GM23338 (cell line): ENCODE results near the gene ABHD18. TPM values are rescaled to one million over a fixed set of nuclear protein-coding genes. Genes with fewer than 3 reads are reported as not detected.

Source experiments
- ATAC-seq: fragments of 200-7000 bp; cut with Tn5 transposase; 3 replicates; pipeline ENCODE4 v1.9.1; 2020
- DNase-seq: peaks from one replicate; pipeline ENCODE4 v3.0.0-alpha.2; 2015; ENCODE audit warnings: low spot score
- H2AFZ ChIP-seq: fragments of 200-600 bp; sonication (generic); 2 replicates; pipeline ENCODE4 v1.8.0; 2016; ENCODE audit warnings: antibody characterized with exemption, mild to moderate bottlenecking, moderate library complexity
- H3F3A ChIP-seq: fragments of 200-600 bp; sonication (generic); replicated peaks from 2 replicates; pipeline ENCODE4 v1.8.0; 2017; ENCODE audit warnings: antibody characterized with exemption, mixed run types, low read depth
- H3K27ac ChIP-seq: fragments of 200-600 bp; sonication (generic); 2 replicates; pipeline ENCODE4 v1.6.1; 2016; ENCODE audit warnings: low read depth
- H3K27me3 ChIP-seq: fragments of 200-600 bp; sonication (generic); 2 replicates; pipeline ENCODE4 v1.8.0; 2016; ENCODE audit warnings: mild to moderate bottlenecking, mixed run types, moderate library complexity; ENCODE audit not compliant: insufficient read depth
- H3K36me3 ChIP-seq: fragments of 200-600 bp; sonication (generic); 2 replicates; pipeline ENCODE4 v1.8.0; 2016; ENCODE audit warnings: mild to moderate bottlenecking; ENCODE audit not compliant: insufficient read depth
- H3K4me1 ChIP-seq: fragments of 200-600 bp; sonication (generic); 2 replicates; pipeline ENCODE4 v1.8.0; 2016; ENCODE audit warnings: mild to moderate bottlenecking, moderate library complexity; ENCODE audit not compliant: insufficient read depth
- H3K4me2 ChIP-seq: fragments of 200-600 bp; sonication (generic); 2 replicates; pipeline ENCODE4 v1.7.1; 2017; ENCODE audit warnings: mixed run types
- H3K4me3 ChIP-seq: fragments of 200-600 bp; sonication (generic); 2 replicates; pipeline ENCODE4 v1.6.1; 2016; ENCODE audit warnings: mixed run types
- H3K79me2 ChIP-seq: fragments of 200-600 bp; sonication (generic); replicated peaks from 2 replicates; pipeline ENCODE4 v1.8.0; 2017; ENCODE audit warnings: mild to moderate bottlenecking; ENCODE audit not compliant: insufficient read depth
- H3K9me2 ChIP-seq: fragments of 200-600 bp; sonication (generic); 2 replicates; pipeline ENCODE4 v1.8.0; 2017; ENCODE audit not compliant: insufficient read depth
- H4K20me1 ChIP-seq: fragments of 200-600 bp; sonication (generic); replicated peaks from 2 replicates; pipeline ENCODE4 v1.8.0; 2017; ENCODE audit warnings: mild to moderate bottlenecking; ENCODE audit not compliant: insufficient read depth
- H3K27ac Mint-ChIP-seq: 2 replicates; pipeline ENCODE4 v1.8.0; 2020; ENCODE audit warnings: inconsistent platforms, mild to moderate bottlenecking, moderate library complexity, mixed read lengths
- H3K27me3 Mint-ChIP-seq: 3 replicates; pipeline ENCODE4 v1.8.0; 2022; ENCODE audit warnings: low read depth, mild to moderate bottlenecking, moderate library complexity, mixed read lengths, inconsistent platforms; ENCODE audit not compliant: insufficient read depth, poor library complexity
- H3K36me3 Mint-ChIP-seq: 3 replicates; pipeline ENCODE4 v1.8.0; 2021; ENCODE audit warnings: low read depth, mild to moderate bottlenecking, inconsistent platforms, moderate library complexity, mixed read lengths
- H3K4me1 Mint-ChIP-seq: 3 replicates; pipeline ENCODE4 v1.8.0; 2020; ENCODE audit warnings: mild to moderate bottlenecking, inconsistent platforms, mixed read lengths
- H3K4me3 Mint-ChIP-seq: 3 replicates; pipeline ENCODE4 v1.8.0; 2021; ENCODE audit warnings: moderate library complexity, mild to moderate bottlenecking, inconsistent platforms, mixed read lengths
- H3K9me3 Mint-ChIP-seq: 3 replicates; pipeline ENCODE4 v1.8.0; 2020; ENCODE audit warnings: moderate library complexity, mild to moderate bottlenecking, inconsistent platforms, mixed read lengths
- CREB1 ChIP-seq: fragments of 250-450 bp; sonication (Bioruptor Pico); IDR thresholded peaks from 2 replicates; pipeline ENCODE4 v1.5.0; 2020; ENCODE audit warnings: low read depth, mild to moderate bottlenecking, moderate library complexity
- EZH2 ChIP-seq: fragments of 200-600 bp; sonication (generic); IDR thresholded peaks from one replicate; pipeline ENCODE4 v1.8.0; 2017; ENCODE audit warnings: antibody characterized with exemption, mild to moderate bottlenecking, low read depth; ENCODE audit not compliant: unreplicated experiment
- JUNB ChIP-seq: IDR thresholded peaks from one replicate; pipeline ENCODE4 v1.6.1; 2016; ENCODE audit warnings: antibody characterized with exemption; ENCODE audit not compliant: unreplicated experiment
- NANOG ChIP-seq: IDR thresholded peaks from 2 replicates; pipeline ENCODE4 v1.6.1; 2016; ENCODE audit warnings: antibody characterized with exemption, borderline replicate concordance
- POLR2AphosphoS5 ChIP-seq: IDR thresholded peaks from 2 replicates; pipeline ENCODE4 v1.6.1; 2016; ENCODE audit warnings: antibody characterized with exemption, low read depth
- STAT1 ChIP-seq: IDR thresholded peaks from one replicate; pipeline ENCODE4 v1.6.1; 2016; ENCODE audit warnings: antibody characterized with exemption; ENCODE audit not compliant: unreplicated experiment
- ZNF114 ChIP-seq: fragments of 250-450 bp; sonication (Bioruptor Pico); IDR thresholded peaks from 2 replicates; pipeline ENCODE4 v1.5.0; 2020; ENCODE audit warnings: mild to moderate bottlenecking, moderate library complexity
- ZNF331 ChIP-seq: fragments of 250-450 bp; sonication (Bioruptor Pico); IDR thresholded peaks from 2 replicates; pipeline ENCODE4 v1.5.0; 2020; ENCODE audit warnings: low read depth, mild to moderate bottlenecking, moderate library complexity
- polyA plus RNA-seq: library from polyadenylated mRNA; unstranded; fragments of >200 nt; fragmentation: Nextera tagmentation; extraction: Ambion mirVana; gene quantifications from 2 replicates; pipeline ENCODE4 v1.2.1, GENCODE V29; 2016
- total RNA-seq: library from RNA; depleted of rRNA; stranded (reverse); fragments of >200 nt; shearing (Covaris generic); gene quantifications from 2 replicates; pipeline ENCODE4 v1.2.3, GENCODE V29; 2014
- TF ChIP-seq, protein P1 (sequence below): fragments of 250-450 bp; sonication (Bioruptor Pico); IDR thresholded peaks from 2 replicates; pipeline ENCODE4 v1.5.0; 2020; ENCODE audit warnings: mild to moderate bottlenecking, moderate library complexity
- TF ChIP-seq, protein P2 (sequence below): IDR thresholded peaks from one replicate; pipeline ENCODE4 v1.6.1; 2018; ENCODE audit warnings: antibody characterized with exemption; ENCODE audit not compliant: unreplicated experiment
- TF ChIP-seq, protein P3 (sequence below), 2 experiments: fragments of 200-600 bp in 1 of 2; sonication (generic) in 1 of 2; conservative IDR thresholded peaks; 2 replicates each; pipeline versions ENCODE4 v1.5.1 to v1.6.1; 2016 to 2017; ENCODE audit warnings: antibody characterized with exemption in 2 of 2, low read depth in 2 of 2, mild to moderate bottlenecking in 2 of 2, moderate library complexity in 1 of 2

ABHD18 gene
- total and polyA plus RNA-seq, 2 experiments from 2014 or later, result 7.2 to 18.6 TPM

DNA sequence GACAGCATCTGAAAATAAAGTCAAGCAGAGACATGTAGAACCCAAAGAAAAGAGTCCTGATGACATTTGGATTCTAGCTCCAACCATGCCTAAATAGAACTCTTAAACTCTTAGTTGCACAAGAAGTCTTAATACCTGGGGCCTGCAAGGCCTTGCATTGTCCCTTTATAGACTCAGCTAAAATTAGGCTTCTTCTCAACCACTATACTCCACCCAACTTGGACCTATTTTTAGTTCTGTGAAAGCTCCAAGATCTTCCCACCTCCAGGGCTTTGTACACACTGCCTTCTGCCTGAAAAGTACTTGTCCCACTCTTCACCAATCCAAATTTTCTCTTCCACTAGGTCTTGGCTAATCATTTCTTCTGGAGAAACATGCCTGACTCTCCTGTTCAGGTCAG is 48.1 kb upstream of the ABHD18 start:
- Histone ChIP-seq H2AFZ (no peak overlapping the region), H3K27me3 (no peaks in the 10 kb centered on the region), H3K79me2 (no peaks in the 10 kb centered on the region), H3K27ac (no peak overlapping the region), H3K4me1 (no peaks in the 10 kb centered on the region), H4K20me1 (no peaks in the 10 kb centered on the region), H3K4me2 (no peak overlapping the region), H3K4me3 (no peak overlapping the region), H3F3A (no peaks in the 10 kb centered on the region), H3K36me3 (0 out of 2 replicates have a peak, but pooled peaks cover 17% of the 10 kb centered on the region), H3K9me2 (no peaks in the 10 kb centered on the region)
- Mint-ChIP-seq H3K9me3 (no peaks in the 10 kb centered on the region), H3K27ac (no peak overlapping the region), H3K4me3 (no peak overlapping the region), H3K27me3 (peaks cover 3% of the 10 kb centered on the region), H3K4me1 (no peaks in the 10 kb centered on the region), H3K36me3 (no peaks in the 10 kb centered on the region)
- TF ChIP-seq STAT1 (no peak), JUNB (no peak), ZNF114 (CRISPR knock-in tag) (no peak), EZH2 (no peak), CREB1 (CRISPR knock-in tag) (no peak), NANOG (no peak), POLR2AphosphoS5 (no peak), ZNF331 (CRISPR knock-in tag) (no peak)
- TF ChIP-seq, protein P1, sequence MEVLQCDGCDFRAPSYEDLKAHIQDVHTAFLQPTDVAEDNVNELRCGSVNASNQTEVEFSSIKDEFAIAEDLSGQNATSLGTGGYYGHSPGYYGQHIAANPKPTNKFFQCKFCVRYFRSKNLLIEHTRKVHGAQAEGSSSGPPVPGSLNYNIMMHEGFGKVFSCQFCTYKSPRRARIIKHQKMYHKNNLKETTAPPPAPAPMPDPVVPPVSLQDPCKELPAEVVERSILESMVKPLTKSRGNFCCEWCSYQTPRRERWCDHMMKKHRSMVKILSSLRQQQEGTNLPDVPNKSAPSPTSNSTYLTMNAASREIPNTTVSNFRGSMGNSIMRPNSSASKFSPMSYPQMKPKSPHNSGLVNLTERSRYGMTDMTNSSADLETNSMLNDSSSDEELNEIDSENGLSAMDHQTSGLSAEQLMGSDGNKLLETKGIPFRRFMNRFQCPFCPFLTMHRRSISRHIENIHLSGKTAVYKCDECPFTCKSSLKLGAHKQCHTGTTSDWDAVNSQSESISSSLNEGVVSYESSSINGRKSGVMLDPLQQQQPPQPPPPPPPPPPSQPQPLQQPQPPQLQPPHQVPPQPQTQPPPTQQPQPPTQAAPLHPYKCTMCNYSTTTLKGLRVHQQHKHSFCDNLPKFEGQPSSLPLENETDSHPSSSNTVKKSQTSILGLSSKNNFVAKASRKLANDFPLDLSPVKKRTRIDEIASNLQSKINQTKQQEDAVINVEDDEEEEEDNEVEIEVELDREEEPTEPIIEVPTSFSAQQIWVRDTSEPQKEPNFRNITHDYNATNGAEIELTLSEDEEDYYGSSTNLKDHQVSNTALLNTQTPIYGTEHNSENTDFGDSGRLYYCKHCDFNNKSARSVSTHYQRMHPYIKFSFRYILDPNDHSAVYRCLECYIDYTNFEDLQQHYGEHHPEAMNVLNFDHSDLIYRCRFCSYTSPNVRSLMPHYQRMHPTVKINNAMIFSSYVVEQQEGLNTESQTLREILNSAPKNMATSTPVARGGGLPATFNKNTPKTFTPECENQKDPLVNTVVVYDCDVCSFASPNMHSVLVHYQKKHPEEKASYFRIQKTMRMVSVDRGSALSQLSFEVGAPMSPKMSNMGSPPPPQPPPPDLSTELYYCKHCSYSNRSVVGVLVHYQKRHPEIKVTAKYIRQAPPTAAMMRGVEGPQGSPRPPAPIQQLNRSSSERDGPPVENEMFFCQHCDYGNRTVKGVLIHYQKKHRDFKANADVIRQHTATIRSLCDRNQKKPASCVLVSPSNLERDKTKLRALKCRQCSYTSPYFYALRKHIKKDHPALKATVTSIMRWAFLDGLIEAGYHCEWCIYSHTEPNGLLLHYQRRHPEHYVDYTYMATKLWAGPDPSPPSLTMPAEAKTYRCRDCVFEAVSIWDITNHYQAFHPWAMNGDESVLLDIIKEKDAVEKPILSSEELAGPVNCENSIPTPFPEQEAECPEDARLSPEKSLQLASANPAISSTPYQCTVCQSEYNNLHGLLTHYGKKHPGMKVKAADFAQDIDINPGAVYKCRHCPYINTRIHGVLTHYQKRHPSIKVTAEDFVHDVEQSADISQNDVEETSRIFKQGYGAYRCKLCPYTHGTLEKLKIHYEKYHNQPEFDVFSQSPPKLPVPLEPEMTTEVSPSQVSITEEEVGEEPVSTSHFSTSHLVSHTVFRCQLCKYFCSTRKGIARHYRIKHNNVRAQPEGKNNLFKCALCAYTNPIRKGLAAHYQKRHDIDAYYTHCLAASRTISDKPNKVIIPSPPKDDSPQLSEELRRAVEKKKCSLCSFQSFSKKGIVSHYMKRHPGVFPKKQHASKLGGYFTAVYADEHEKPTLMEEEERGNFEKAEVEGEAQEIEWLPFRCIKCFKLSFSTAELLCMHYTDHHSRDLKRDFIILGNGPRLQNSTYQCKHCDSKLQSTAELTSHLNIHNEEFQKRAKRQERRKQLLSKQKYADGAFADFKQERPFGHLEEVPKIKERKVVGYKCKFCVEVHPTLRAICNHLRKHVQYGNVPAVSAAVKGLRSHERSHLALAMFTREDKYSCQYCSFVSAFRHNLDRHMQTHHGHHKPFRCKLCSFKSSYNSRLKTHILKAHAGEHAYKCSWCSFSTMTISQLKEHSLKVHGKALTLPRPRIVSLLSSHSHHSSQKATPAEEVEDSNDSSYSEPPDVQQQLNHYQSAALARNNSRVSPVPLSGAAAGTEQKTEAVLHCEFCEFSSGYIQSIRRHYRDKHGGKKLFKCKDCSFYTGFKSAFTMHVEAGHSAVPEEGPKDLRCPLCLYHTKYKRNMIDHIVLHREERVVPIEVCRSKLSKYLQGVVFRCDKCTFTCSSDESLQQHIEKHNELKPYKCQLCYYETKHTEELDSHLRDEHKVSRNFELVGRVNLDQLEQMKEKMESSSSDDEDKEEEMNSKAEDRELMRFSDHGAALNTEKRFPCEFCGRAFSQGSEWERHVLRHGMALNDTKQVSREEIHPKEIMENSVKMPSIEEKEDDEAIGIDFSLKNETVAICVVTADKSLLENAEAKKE, result no peak
- TF ChIP-seq, protein P2, sequence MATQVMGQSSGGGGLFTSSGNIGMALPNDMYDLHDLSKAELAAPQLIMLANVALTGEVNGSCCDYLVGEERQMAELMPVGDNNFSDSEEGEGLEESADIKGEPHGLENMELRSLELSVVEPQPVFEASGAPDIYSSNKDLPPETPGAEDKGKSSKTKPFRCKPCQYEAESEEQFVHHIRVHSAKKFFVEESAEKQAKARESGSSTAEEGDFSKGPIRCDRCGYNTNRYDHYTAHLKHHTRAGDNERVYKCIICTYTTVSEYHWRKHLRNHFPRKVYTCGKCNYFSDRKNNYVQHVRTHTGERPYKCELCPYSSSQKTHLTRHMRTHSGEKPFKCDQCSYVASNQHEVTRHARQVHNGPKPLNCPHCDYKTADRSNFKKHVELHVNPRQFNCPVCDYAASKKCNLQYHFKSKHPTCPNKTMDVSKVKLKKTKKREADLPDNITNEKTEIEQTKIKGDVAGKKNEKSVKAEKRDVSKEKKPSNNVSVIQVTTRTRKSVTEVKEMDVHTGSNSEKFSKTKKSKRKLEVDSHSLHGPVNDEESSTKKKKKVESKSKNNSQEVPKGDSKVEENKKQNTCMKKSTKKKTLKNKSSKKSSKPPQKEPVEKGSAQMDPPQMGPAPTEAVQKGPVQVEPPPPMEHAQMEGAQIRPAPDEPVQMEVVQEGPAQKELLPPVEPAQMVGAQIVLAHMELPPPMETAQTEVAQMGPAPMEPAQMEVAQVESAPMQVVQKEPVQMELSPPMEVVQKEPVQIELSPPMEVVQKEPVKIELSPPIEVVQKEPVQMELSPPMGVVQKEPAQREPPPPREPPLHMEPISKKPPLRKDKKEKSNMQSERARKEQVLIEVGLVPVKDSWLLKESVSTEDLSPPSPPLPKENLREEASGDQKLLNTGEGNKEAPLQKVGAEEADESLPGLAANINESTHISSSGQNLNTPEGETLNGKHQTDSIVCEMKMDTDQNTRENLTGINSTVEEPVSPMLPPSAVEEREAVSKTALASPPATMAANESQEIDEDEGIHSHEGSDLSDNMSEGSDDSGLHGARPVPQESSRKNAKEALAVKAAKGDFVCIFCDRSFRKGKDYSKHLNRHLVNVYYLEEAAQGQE, result no peak
- TF ChIP-seq, protein P3, sequence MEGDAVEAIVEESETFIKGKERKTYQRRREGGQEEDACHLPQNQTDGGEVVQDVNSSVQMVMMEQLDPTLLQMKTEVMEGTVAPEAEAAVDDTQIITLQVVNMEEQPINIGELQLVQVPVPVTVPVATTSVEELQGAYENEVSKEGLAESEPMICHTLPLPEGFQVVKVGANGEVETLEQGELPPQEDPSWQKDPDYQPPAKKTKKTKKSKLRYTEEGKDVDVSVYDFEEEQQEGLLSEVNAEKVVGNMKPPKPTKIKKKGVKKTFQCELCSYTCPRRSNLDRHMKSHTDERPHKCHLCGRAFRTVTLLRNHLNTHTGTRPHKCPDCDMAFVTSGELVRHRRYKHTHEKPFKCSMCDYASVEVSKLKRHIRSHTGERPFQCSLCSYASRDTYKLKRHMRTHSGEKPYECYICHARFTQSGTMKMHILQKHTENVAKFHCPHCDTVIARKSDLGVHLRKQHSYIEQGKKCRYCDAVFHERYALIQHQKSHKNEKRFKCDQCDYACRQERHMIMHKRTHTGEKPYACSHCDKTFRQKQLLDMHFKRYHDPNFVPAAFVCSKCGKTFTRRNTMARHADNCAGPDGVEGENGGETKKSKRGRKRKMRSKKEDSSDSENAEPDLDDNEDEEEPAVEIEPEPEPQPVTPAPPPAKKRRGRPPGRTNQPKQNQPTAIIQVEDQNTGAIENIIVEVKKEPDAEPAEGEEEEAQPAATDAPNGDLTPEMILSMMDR (conservative IDR thresholded peaks at IDR 0.05; ENCODE audit: low read depth in 2 of 2), result no peak
- no peak for ATAC-seq
- no peak for DNase-seq
